ENCODE results near the gene CRK.

CRK gene

GRCh38 chr17:1486802-1487695 is 31.0 kb upstream of the CRK start:
- TF ChIP-seq ZBTB7A (IDR thresholded peaks at IDR 0.05; ENCODE audit: low read depth) (peak; percentile 65), CEBPB (IDR thresholded peaks at IDR 0.05) (no peak), YY1 (IDR thresholded peaks at IDR 0.05; ENCODE audit: low read depth) (no peak), REST (IDR thresholded peaks at IDR 0.05; ENCODE audit: low read depth) (no peak), EGR1 (IDR thresholded peaks at IDR 0.05) (no peak), CREB1 (IDR thresholded peaks at IDR 0.05; ENCODE audit: low read depth) (no peak), TAF1 (IDR thresholded peaks at IDR 0.05; ENCODE audit: low read depth) (no peak), RAD21 (IDR thresholded peaks at IDR 0.05; ENCODE audit: low read depth) (no peak), USF1 (IDR thresholded peaks at IDR 0.05) (no peak), MAX (IDR thresholded peaks at IDR 0.05) (peak; percentile 37; the same call in 1 of the 2 replicates), TEAD4 (IDR thresholded peaks at IDR 0.05) (no peak), NFIC (IDR thresholded peaks at IDR 0.05) (peak; percentile 85), EP300 (IDR thresholded peaks at IDR 0.05; ENCODE audit: borderline replicate concordance) (no peak), FOXM1 (IDR thresholded peaks at IDR 0.05; ENCODE audit: borderline replicate concordance, low read depth) (no peak), TCF12 (IDR thresholded peaks at IDR 0.05; ENCODE audit: low read depth) (0 out of 2 replicates have a peak, but pooled peaks have one; percentile 8)

GRCh38 chr17:1485423-1486376 is 29.7 kb upstream of the CRK start:
- TF ChIP-seq FOXM1 (IDR thresholded peaks at IDR 0.05; ENCODE audit: borderline replicate concordance, low read depth) (no peak), USF1 (IDR thresholded peaks at IDR 0.05) (no peak), EGR1 (IDR thresholded peaks at IDR 0.05) (peak; percentile 57), ZBTB7A (IDR thresholded peaks at IDR 0.05; ENCODE audit: low read depth) (peak; percentile 87; the same call in 1 of the 2 replicates), MAX (IDR thresholded peaks at IDR 0.05) (peak; percentile 36), TCF12 (IDR thresholded peaks at IDR 0.05; ENCODE audit: low read depth) (no peak; the same call in 1 of the 2 replicates), YY1 (IDR thresholded peaks at IDR 0.05; ENCODE audit: low read depth) (no peak), TEAD4 (IDR thresholded peaks at IDR 0.05) (peak; percentile 34; the same call in 1 of the 2 replicates)

- peak; percentile 27 for TF ChIP-seq TCF12 (IDR thresholded peaks at IDR 0.05; ENCODE audit: low read depth)
- 0 out of 2 replicates have a peak, but pooled peaks have one; percentile 18 for TF ChIP-seq TAF1 (IDR thresholded peaks at IDR 0.05; ENCODE audit: low read depth)
- TF ChIP-seq EP300 (IDR thresholded peaks at IDR 0.05; ENCODE audit: borderline replicate concordance): peak; percentile 5; the same call in 1 of the 2 replicates
- TF ChIP-seq FOXM1 (IDR thresholded peaks at IDR 0.05; ENCODE audit: borderline replicate concordance, low read depth): no peak
- TF ChIP-seq TEAD4 (IDR thresholded peaks at IDR 0.05): peak; percentile 47; the same call in 1 of the 2 replicates
- peak; percentile 88 for TF ChIP-seq MAX (IDR thresholded peaks at IDR 0.05)
- TF ChIP-seq REST (IDR thresholded peaks at IDR 0.05; ENCODE audit: low read depth): no peak
- peak; percentile 92 for TF ChIP-seq EGR1 (IDR thresholded peaks at IDR 0.05)
- no peak for TF ChIP-seq YY1 (IDR thresholded peaks at IDR 0.05; ENCODE audit: low read depth)
- peak; percentile 83 for TF ChIP-seq USF1 (IDR thresholded peaks at IDR 0.05)
Measured at GRCh38 chr17:1484676-1485422, 28.8 kb upstream of the CRK start.

Data from Ishikawa (cell line).